HG03442 (cell line): ENCODE data around the gene JAK2.
"Not testable (repeated sequence)": the region's sequence is repeated elsewhere in the genome, so short reads cannot be mapped to it uniquely, and the experiment has no call there.

Source experiments
- ATAC-seq: cut with Tn5 transposase; IDR thresholded peaks from one replicate; pipeline ENCODE4 v1.9.1; 2021; ENCODE audit warnings: mild to moderate bottlenecking, moderate library complexity; ENCODE audit not compliant: unreplicated experiment

The JAK2 gene

DNA sequence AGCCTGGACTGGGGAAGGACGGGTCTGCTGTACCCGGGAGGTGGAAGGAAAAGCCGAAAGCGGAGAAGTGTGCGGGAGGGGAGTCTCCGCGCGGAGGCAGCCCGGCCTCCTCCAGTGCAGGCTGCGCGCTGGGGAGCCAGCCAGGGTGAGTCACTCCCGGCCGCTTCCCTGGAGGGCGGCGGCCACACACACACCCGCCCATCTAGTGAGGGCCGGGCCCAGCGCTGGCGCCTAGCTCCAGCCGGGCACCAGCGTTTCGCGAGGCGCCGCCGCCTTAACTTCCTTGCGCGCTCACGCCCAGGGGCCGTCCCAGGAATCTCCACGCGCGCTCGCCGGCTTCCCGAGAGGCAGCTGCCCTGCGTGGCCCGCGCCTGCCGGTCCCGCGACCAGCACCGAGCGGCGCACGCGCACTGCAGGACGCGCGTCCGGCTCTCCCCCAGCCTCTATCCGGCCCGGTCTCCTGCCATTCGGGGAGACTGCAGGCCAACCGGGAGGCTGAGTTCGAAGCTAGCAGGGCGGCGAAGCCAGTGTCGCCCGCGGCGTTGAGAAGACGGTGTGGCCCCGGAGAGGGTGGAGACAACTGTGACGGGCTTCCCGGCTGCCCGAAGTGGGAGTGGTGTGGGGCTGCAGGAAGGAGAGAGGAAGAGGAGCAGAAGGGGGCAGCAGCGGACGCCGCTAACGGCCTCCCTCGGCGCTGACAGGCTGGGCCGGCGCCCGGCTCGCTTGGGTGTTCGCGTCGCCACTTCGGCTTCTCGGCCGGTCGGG lies at the start of gene JAK2:
Gene JAK2, plus strand, starts transcription at position 652 of the 765 bp plus-strand sequence. CDS start 36,716 bp downstream, outside the sequence.
- ATAC-seq = peak; percentile 67

DNA sequence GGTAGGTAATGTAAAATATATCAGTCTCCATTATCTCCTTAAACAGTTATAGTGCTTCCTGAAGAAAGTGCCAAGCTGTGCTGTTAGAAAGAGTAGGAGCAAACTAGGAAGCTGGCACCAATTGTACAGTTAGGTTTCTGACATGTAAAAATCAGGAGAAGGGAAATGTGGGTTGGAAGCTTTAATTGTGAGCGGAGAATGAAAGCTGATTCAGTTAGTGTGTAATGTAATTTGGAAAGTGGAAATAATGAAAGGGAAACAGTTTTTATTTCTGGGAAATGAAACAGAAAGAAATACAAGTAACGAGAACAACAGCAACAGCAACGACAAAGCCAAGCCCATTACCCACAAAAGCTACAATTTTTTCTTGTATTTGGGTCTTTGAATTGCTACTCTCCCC lies 48.8 kb upstream of the JAK2 start:
- no peak for ATAC-seq

DNA sequence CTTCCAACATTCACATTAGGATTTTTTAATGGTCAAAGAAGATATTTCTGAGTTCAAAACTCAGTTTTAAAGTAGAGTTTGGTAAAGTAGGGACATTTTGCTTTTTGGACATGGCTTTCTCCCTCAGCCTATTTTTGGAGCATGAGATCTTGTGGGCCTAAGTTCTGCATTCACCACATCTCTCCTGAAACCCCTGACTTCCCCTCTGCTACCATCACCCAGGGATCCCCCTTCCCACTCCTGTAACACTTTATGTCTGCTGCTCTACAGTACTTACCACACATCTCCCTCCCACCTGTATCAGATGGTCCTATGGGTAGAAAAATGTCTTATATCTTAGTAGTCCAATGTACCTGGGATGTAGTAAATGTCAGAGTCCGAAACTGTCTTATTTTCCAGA lies 48.2 kb upstream of the JAK2 start:
- peak; percentile 54 for ATAC-seq

DNA sequence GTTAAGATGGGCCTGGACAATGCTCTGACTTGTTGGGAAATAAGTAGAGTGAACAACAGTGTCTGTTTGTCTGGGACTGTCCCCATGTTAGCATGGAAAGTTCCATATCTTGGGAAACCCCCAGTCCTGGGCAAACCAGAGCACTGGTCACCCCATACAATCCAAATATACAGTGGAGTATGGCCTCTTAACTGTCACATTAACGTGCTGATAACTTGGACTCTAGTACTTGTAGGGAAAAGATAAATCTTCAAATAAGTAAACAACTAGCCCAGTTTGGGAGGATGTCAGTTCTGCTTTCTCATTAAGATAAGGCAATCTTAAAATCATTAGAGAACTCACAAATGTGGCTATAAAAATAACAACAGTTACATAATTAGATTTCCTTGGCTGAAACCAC lies 47.6 kb upstream of the JAK2 start:
- no peak for ATAC-seq

DNA sequence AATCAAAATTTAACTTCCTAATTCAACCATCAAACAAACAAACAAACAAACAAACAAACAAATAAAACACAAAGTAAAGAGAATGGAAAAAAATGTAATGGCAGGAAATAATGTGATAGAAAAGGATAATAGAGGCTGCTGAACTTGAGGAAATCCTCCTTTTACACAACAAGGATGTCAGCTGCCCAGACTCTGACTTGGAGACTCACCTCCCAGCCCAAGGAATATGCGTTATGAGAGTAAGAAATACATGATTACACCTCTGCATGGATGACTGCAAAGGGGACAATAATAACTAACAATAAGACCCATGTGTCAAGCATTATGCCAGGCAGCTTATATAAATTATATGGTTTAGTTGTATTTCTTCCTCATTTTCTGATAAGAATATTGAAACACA lies 46.6 kb upstream of the JAK2 start:
- peak; percentile 1 for ATAC-seq

DNA sequence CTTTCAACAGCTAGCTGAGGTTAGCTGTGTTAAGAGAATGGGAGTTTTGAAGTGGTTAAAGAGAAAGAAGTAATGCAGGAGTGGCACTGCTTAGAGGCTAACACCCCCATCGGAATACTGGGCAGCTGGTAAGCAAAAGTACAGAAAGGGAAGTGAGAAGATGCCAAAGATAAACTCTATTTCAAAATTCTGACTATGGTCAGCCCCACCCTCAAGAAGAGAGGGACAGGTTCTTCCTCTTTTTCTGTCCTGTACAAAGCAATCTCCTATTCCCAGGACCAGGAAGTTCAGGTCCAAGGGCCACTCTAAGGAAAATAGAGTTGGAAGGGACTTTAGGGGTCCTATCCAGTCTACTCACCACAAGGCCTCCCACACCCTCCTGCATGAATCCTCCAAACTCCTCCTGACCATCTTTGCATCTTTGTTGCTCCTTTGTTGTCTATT lies 45.9 kb upstream of the JAK2 start:
- peak; percentile 84 for ATAC-seq

DNA sequence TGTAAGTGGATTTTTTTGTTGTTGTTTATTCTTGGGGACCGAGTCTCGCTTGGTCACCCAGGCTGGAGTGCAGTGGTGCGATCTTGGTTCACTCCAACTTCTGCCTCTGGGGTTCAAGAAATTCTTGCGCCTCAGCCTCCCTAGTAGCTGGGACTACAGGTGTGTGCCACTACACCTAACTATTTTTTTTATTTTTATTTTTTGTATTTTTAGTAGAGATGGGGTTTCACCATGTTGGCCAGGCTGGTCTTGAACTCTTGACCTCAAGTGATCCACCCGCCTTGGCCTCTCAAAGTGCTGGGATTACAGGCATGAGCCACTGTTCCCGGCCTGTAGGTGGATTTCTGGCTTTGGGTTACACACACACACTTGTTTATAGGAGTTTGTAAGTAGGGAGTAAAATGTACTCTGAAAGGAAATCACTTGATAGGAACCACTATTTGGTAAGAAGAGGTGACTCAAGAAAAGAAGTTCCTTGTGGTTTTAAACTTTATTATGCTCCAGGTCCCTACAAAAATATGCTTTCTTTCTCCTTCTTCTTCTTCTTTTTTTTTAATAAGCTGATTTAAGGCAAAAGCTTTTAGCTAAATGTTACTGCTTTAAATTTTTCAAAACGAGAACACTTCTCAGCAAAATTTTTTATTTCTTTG lies 42.9 kb upstream of the JAK2 start:
- not testable (repeated sequence) for ATAC-seq

DNA sequence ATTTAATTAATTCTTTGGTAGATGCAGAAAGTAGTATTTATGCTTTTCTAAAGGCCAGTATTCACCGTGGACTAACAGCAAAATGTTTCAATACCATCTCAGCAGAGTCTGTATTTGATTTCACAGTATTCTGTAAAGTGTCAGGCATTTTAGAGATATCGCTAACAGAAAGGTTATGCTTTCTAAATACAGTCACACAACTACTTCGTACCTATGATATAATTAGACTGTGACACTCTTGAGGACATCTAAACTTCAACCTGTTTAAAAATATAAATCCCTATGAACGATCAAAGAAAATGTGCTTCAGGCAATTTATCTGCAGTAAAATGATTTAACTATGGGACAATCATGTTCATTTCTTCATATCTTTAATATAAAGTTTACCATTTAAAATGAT lies 41.7 kb upstream of the JAK2 start:
- no peak for ATAC-seq

DNA sequence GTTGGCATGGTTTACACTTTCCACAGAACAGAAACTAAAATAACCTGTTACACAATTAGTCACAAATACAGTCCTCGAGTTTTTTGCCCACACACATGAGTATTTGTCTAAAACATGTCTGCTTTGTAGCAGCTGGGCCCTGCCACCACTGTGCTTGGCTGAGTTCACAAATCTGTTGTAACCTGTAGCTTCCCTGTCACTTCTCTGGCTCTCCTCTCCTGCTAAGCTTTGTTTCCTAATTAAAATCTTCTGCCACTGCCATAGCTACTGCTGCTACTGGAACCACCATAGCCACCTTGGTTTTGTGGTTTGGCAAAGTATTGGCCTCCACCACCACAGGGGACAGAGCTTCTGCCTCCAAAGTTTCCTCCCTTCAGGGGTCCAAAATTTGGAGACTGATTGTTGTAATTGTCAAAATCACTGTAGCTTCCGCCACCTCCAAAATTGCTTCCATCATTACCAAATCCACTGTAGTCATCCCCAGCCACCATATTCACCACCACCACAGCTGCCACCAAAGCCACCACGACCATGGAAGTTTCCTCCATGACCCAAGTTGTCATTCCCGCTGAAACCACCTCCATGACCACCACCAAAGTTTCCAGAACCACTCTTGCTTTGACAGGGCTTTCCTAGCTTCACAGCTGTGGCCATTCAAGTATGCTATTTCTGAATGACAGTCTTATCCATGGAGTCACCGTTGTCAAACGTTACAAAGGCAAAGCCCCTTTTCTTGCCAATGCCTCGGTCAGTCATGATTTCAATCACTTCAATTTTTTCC lies 40.5 kb upstream of the JAK2 start:
- ATAC-seq = not testable (repeated sequence)

DNA sequence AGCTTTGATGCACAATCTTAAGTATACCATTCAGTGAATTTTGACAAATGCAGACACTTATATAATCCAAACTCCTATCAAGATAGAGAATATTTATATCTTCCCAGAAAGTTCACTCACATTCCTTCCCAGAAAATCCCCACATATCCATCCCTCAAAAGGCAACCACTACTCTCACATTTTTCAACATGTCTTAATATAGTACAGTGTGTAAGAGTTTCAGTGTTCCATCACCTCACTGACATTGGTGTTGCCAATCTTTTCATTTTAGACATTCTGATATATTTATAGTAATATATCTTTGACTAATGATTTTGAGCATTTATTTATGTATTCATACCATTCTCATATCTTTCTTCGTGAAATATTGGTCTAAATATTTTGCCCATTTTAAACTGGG lies 38.1 kb upstream of the JAK2 start:
- no peak for ATAC-seq

DNA sequence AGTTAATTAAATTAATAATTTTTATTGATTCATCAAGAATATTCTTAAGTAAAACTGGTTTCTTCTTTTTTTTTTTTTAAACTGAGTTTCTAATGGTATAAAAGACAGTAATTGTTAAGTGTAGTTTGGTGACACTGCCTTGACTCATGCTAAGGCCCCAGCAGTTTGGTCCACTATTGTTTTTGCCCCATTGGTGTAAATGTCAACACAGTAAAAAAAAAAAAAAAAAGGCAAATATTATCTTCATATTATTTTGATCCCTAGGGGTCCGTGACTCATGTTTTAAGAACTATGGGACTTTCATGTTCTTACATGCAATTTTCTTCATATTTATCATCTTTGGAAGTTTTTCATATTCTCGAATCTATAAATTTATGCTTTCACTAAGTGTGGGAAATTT lies 29.2 kb upstream of the JAK2 start:
- ATAC-seq = no peak

DNA sequence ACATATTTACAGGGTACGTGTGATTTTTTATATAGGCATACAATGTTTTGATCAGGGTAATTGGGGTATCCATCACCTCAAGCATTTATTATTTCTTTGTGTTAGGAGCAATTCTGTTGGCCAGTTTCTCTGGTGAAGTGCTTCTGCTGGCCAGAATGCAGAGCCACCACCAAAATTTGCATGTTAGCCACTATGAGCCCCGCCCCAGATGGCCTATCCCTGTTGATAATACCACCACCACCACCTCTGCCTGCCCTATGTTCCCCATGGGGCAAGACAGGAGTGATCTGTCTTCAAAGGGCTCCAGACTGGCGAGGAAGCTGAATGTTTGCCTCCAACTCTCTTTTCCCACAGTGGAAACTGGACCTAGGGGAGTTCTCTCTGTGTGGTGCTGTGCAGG lies 26.0 kb upstream of the JAK2 start:
- no peak for ATAC-seq

DNA sequence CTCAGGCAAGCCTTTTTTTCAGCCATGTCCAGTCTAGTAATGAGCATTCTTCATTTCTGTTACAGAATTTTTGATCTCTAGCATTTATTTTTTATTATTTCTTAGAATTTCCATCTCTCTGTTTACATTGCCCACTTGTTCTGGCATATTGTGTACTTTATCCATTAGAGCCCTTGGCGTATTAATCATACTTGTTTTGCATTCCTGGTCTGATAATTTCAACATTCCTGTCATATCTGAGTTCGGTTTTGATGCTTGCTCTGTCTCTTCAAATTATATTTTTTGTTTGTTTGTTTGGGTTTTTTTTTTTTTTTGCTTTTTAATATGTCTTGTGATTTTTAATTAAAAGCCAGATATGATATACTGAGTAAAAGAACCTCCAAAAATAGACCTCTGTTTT lies 23.0 kb upstream of the JAK2 start:
- no peak for ATAC-seq

DNA sequence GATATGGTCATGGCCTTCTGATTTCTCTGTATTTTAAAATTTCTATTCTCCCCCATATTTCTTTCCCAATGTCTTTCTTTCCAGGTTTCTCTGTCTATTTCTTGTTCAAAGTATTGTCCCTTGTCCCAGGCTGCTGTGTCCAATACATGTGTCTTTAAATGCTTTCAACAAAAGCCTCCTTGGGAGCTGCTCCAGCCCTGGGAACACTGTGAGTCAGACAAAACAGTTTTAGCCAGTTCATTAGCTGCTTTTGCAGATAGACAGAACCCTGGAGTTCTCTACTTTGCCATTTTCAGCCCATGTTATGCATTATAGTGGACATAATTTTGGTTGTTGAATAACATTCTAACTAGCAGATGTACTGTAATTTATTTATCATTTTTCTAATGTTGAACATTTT lies 20.5 kb upstream of the JAK2 start:
- ATAC-seq = no peak

DNA sequence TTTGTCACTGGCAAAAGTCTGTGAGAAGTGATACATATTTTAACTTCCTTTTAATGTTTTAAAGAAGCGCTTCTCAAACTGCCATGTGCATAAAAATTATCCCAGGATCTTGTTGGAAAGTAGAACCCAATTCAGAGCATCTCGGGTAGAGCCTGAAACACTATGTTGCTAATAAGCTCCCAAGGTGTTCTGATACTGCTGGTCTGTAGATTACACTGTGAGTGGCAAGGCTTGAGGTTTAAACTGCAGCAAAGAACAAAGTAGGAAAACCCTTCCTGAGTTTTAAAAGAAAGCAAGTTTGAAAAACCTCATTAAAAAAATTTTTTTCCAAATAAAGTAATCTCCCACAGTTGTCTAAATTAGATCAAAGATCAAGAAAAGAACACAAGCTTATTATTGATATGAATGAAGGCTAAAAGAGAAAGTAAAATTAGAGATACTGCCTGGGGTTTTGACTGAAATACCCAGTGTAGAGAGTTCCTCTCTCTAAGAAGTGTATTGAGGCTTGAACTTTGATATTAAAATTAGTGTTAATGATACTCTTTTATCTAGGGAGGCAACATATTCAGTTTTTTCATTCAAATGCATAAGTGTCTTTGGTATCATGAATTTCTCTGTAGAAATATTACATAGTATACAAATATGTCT lies 19.8 kb upstream of the JAK2 start:
- ATAC-seq = no peak

DNA sequence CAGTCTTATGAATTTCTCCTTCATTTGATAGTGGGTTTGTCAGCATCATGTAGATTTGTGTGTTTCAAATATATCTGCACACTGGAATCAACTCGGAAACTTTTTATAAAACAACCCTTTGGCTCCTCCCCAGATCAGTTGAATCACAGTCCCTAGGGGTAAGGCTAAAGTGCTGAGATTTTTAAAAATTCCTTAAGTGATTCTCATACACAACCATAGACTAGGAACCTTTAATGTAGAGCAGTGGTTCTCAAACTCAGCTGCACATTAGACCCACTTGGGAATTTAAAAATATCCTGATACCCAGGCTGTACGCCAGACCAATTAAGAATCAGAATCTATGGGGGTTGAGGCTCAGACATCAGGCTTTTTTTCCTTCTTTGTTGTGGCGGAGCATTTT lies 17.5 kb upstream of the JAK2 start:
- no peak for ATAC-seq

DNA sequence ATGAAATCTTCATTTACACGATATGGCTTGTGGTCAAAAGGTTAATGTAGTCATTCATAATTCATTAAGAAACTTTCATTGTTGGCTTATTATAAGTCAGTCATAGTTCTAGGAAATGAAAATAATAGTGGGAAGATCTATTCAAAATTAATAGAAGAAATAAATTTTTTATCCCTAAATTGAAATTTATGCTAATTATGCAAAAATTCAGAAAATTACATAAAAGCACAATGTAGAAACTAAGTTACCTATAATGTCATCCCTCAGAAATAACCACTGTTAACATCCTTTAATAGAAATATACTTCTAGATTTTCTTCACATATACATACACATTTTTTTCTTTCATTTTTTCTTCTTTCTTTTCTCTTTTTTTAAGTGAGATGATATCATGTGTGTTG lies 15.9 kb upstream of the JAK2 start:
- ATAC-seq = no peak

DNA sequence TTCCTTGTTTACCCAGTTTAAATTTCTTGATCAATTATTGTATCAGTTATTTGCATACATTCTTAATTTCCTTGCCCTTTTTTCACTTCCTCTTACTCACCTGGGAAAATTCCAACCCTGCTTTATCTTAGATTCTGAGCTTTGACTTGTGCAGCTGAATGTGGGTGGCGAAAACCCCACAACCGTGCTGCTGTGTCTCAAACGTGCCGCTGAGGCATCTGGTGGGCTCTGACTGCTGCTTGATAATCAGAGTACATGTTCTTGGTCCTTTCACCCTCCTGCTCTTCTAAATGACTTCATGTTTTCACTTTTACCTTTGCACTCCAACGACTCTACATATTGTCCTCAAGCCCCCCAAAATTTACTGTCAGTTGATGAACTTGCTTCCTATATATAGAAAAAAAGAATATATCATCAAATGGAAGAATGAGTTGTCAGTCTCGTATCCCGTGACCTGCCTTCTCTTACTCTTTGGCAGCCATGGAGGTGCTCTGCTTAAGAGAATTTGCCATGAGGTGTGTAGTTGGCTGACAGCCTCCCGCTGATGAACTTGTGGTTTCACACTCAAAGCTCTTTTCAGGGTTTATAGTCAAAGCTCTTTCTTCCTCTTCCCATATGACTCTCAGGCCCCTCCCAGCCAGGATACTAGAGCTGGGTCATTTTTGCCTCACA lies 14.0 kb upstream of the JAK2 start:
- peak; percentile 93 for ATAC-seq

DNA sequence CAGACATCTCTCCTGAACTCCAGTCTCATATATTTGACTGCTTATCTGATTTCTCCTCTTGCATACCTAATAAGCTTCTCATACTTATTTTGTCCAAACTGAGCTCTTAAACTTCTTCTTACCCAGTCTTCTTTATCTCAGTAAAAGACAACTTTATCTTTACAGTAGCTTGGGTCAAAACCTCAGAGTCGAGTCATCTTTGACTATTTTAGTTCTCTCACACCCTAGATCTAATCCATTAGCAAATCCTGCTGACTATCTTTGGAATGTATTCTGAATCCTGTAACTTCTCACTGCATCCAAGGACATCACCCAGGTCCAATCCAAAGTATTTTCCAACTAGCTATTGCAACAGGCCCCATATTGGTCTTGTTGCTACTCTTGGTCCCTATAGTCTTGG lies 11.8 kb upstream of the JAK2 start:
- no peak for ATAC-seq

DNA sequence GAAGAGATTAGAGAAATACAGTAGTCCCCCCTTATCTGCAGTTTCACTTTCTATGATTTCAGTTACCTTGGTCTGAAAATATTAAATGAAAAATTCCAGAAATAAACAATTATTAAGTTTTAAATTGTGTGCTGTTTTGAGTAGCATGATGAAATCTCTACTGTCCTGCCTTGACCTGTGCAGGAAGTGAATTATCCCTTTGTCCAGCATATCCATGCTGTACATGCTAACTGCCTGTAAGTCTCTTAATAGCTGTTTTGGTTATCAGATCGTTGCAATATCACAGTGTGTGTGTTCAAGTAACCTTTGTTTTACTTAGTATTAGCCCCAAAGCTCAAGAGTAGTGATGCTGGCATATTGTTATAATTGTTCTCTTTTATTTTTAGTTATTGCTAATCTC lies 11.2 kb upstream of the JAK2 start:
- ATAC-seq = no peak

DNA sequence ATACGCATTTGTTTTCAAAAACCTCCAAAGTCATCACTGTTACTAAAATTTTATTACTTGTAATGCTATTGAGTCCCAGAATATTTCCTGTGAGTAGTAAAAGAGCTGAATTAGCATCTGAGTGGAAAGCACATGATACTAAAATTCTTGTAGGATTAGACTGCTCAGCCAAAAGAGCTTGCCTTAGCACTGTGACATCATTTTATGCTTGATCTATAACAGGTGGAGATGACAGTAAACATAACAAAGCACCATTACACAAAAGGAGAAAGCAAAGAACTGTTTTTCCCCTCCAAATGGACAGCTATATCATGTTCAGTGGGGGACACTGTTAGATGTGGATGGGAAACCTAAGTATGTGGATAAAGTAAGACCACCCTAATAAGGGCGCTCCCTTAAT lies 5.8 kb upstream of the JAK2 start:
- no peak for ATAC-seq
